ENCODE data around the gene TMPRSS5.
"Not testable (repeated sequence)": the region's sequence is repeated elsewhere in the genome, so short reads cannot be mapped to it uniquely, and the experiment has no call there.

TMPRSS5 gene

DNA sequence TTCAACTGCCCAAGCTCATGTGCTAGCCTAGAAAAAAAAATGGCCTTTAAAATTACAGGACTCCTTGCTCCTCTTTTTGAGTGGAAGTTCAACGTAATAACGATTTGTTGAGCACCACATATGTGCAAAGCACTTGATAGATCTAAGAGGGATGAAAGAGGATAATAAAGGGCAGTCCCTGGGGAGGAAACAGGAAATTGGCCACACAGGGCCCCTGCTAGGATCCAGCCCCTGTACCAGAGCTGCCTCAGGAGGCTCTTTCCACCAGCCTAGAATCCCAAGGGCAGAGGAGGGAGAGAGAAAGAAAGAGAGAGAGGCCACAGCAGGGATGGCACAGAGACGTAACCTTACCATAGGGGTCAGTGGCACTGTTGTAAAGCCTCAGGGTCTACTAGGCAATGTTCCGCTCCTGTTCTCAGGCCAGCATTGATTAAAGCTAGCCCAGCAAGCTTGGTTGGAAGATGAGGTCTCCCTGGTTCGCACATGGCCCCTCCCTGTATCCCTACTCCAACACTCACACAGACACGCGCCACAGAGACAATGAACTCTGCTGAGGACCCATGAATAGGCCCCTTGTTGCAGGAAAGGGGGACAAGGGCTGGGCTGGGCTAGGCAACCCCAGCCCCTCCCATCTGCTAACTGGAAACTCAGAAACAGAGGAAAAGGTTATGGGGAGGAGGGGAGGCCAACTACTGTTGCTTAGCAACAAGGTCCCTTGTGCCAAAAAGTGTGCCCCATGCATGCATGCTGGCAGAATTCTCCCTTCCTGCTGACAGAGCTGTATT lies at the start of gene TMPRSS5:
TSS of gene TMPRSS5 (minus strand) at position 438 of the 785 bp plus-strand sequence. CDS start at position 354, 84 bp downstream.
- no peak for DNase-seq

DNA sequence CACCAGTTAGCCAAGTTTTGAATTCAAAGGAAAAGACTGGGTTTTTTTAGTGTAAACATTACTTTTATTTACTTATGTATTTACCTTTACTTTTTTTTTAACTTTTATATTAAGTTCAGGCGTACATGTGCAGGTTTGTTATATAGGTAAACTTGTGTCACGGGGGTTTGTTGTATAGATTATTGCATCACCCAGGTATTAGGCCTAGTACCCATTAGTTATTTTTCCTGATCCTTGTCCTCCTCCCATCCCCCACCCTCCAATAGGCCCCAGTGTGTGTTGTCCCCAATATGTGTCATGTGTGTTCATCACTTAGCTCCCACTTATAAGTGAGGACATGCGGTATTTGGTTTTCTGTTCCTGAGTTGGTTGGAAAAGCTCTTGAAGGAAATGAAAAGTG lies 46.8 kb upstream of the TMPRSS5 start:
- DNase-seq: no peak

DNA sequence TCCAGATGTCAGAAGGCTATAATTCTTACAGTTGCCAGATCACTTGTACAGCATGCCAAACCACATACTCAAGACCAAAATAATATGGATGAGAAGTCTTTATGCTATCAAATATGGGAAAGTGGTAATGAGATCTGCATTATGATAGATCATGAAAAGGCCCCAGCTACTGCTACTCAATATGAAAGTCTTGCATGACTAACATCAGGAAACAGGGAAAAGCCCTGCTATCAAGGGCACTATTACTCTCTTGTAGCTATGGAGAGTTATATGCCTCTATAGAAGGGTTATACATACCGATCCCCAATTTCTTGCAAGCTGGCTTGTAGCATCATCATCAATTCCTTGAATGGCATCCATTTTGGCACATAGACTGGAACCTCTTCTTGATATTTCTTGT lies 30.2 kb upstream of the TMPRSS5 start:
- DNase-seq: no peak

DNA sequence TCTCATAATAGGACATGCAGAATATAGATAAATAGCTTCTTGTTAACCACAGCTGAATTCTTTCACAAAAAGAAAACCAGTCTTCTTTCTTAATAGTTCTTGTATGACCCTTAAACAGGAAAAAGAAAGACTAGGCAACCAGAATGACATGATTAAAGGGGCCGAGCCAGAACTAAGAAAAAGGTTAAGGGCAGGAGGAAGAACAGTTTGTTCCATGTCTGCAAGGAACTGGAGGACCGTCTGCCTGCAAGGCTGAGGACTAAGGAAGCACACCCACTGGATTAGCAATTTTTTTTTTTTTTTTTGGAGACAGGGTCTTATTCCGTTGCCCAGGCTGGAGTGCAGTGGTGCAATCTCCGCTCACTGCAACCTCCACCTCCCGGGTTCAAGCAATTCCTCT lies 26.0 kb upstream of the TMPRSS5 start:
- no peak for DNase-seq

DNA sequence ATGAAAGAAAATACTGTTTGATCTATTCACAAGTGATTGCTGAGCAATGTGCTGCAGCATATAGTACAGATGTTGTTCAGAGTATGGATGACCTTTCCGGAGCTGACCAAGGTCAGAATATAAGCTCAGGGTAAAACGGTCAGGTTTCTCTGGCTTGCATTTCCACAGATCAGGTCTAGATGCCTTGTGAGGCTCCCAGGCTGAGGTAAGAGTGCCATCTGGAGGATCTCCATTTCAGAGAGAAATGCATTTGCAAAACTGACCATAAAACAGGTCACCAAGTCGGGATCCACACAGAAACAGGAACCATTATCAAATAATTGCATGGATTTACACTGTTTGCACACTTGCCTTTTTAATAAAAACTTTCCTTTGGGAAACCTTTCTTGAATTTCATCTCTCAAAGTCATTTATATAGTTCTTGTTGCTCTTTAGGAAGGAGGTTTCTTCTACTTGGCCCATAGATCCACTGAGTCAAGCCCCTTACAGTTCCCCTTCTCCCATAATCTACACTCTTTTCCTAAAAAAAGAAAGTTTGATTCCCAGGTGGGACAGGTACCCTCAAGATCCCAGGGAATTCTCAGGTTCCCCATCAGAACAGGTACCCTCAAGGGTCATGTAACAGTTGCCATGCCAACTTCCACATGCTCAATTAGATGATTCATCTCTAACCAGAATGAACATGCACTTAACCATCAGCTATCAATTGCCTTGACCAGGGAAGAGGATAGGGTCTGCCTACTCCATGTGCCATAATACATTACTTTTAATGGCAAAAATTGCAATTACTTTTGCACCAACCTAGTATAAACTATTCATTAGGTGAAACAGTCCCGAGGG lies 25.0 kb upstream of the TMPRSS5 start:
- DNase-seq: no peak

DNA sequence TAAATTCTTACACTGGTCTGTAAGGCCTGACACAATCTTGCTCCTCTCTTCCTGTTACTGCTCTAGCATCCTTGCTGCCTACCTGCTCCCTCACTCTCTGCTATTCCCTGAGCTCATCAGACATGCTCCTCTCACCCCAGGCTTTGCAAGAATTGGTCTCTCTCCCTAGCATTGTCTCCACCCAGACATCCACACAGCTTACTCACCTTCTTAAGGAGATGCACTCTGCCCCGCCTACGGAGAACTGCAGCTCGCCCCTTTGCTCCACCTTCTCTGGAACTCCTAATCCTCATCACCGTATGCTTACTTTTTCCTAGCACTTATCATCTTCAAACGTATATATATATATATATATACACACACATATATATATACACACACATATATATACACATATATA lies 23.3 kb upstream of the TMPRSS5 start:
- no peak for DNase-seq

DNA sequence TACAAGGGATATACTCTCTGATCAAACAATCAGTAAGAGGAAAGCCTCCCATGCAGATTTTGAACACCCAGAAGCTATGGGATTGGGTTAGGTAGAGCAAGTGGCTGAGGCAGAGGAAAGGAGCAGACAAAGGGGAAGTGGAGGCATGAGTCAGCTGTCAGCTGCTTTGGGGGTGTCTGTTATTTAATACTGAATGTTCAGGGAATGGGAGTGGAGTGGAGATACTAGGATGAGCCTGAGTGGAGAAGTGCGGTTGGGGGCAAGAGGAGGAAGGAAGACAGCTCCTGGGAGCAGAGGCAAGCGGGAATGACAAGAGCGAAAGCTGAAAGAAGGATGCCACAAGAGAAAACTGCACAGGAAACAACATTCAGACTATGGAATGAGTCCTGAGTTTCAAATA lies 22.7 kb upstream of the TMPRSS5 start:
- no peak for DNase-seq

DNA sequence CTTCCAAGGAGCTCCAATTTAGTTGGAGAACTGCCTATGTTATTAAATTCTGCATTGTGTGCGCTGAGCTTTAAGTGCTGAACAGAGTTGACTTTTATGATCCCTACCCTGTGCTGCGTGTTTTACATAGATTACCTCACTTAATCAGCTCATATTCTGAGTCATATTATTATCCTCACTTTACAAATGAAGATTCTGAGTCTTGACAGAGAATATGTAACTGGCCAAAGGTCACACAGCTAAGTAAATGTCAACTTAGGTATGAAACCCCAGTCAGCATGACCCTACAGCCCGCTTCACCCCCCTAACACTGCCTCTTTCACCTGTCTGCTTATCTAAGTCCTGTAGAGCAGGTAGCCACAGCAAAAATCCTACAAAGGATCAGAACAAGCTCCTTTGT lies 19.8 kb upstream of the TMPRSS5 start:
- no peak for DNase-seq

DNA sequence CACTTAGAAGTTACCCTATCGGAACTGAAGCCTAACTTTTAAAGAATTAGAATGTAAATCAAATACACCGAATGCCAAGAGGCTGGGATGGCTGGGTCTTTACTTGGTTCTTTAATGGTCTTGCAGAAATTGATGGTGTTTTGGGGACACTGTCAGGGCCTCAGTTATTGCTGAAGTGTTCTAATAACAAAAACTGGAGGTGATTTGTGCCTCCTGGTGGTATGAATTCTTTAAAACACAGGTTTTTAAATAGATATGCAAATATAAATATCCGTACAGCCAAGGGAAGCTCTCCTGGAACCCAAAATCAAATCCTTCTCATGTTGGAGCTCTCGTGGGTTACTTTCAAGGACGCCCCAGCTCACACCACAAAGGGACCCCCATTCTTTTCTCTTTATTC lies 19.3 kb upstream of the TMPRSS5 start:
- no peak for DNase-seq

DNA sequence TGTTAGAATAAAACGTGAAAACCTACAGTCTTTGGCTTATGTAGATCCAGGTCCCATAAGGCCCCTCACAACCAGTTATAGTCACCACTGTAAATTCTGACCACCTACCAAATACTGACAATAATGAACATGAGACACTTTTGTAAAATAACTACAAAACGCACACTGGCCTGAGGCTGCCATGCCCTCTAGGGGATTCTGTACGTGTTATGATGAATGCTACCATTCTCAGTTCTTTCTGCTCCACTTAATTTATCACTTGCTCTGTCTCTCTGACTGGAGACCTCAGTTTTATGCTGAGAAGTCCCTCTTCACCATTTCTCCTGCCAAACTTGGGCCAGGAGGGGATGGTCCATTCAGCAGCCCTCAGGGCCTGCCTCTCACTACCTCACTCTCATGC lies 18.7 kb upstream of the TMPRSS5 start:
- DNase-seq: no peak

DNA sequence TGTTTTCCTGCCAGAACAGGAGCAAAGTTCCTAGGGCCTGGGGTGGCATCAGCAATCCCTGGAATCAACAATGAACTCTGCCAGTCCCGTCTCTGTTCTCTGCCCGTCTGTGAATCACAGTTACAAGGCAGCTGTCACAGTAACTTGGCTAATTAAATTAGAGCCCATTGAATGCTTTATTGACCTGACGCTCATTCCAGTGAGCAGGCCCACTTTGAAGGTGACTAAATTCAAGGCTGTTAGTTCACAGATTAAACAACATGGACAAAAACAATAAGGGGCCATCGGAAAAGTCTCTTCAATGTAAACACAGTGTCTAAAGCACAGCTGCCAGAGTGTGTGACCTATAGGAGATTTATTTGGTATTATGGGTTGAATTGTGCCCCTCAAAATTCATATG lies 17.7 kb upstream of the TMPRSS5 start:
- no peak for DNase-seq

DNA sequence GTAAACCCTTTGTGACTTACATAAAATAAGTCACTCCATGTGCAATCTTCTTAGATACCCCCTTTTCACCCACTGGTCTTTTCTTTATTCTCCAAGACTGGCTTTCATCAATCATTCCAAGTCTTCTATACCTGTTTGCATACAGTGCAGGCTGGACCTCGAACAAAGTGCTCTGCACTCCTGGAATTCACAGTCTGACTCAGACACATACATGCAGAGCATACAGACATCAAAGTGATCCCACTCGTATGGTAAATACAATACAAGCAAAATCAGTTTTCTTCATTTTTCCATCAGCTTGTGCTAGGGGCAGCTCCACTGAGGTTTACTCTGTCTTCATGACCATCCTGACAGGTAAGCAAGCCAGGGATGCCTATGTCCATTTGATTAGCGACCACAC lies 16.8 kb upstream of the TMPRSS5 start:
- DNase-seq: no peak

DNA sequence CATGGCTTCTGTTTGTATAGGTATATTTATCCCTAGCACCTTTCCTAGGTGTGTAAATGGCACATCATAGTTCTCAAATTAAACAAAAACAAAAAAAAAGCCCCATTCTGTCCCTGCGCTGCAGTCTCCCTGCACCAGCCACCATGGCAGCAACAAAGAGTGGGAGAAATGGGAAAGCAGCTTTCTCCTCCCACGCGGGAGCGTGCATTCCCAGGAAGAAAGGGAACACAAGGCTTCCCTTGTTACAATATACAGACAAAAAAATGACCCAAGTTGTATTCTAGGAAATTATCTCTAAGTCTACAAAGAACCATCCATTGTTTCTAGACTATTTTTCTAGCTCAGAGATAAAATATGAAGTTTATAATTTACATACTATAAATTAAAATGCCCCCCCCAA lies 16.1 kb upstream of the TMPRSS5 start:
- DNase-seq: no peak

DNA sequence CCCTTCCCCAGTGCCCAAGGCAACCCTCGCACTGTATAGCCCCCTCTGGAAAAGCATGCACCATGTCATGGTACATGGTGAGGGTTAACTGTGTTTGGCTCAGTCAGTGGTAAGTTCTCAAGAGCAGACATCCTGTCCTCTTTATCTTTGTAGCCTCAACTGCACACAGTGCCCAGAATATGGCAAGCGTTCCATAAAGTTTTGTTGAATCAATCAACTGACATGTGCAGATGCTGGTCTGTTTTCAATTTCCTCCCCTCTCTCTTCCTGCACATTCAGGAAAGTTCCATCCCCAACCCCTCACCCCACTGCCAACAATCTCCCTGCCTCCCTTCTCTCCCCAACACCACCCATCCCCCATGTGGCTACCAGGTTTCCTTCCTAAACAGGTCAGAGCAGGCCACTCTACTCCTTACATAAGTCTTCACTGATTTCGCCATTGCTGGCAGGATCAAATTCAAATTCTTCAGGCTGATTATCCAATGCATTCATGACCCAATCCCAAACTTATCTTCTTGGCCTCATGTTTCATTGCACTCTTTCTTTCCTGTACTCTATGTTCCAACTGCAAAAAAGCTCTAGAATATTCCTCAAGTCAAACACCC lies 15.5 kb upstream of the TMPRSS5 start:
- no peak for DNase-seq

DNA sequence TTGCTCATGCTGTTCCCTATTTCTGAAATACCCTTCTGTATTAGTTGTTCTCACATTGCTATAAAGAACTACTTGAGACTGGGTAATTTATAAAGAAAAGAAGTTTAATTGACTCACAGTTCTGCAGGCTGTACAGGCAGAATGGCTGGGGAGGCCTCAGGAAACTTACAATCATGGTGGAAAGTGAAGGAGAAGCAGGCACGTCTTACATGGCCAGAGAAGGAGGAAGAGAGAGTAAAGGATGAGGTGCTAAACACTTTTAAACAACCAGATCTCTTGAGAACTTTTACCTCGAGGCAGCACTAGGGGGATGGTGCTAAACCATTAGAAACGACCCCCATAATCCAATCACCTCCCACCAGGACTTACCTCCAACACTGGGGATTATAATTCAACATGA lies 14.4 kb upstream of the TMPRSS5 start:
- DNase-seq: not testable (repeated sequence)

DNA sequence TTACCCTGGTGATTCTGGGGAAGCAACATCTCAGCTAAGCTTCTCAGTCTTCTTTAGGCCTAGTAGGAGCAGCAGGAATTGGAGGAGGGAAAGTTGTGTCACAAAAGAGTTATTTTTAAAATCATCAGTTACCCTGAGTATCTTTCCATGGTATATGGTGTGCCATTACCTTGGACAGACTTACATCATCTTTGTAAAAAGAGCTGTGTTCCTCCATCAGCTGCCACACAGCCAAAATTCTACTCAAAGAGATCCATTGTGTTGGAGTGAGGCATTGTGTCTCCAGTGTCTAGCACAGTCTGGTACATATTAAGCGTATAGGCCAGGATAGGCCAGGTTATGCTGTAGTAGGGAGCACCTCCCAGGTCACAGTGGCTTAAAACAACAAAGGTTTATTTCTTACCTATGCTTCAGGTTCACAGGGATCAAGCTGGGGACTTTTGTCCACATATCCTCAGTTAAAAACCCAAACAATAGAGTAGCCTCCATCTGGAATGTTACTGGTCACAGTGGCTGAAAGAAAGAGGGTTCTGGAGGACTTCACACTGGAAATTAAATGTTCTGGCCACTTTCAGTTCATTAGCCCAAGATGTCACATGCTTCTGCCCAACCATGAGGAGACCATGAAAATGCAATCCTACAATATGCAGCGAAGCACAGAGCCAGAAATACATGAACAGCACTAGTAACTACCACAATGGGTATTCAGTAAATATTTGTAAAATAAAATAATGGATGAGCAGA lies 9.9 kb upstream of the TMPRSS5 start:
- DNase-seq: no peak

DNA sequence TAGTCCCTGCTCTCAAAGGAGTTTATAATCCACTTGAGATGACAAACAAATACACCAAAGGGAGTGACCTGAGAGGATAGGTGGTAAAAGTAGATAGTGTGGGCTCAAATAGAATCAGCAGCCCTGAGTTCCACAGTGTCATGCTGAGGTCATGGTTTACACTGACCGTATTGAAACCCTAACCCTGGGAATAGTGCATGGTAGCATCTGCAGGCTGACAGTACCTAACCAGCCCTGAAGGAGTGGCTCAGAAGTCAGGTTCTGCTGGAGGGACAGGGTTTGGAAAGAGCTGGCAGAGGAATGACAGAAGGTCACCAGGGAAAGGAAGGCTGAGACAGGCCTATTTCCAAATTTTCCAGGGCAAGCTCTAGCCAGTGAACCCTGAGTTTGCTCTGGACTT lies 9.2 kb upstream of the TMPRSS5 start:
- DNase-seq: no peak

DNA sequence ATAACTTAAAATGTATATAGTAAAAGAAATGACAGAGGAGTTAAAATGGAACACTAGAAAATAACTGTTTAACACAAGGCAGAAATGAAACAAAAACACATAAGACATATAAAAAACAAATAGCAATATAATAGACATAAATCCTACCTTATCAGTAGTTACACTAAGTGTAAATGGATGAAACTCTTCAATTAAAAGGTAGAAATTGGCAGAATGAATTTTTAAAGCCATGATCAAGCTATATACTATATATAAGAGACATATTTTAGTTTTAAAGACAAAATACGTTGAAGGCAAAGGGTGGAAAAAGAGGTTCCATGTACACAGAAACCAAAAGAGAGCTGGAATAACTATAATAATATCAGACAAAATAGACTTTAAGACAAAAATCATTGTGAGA lies 4.9 kb upstream of the TMPRSS5 start:
- DNase-seq: no peak

DNA sequence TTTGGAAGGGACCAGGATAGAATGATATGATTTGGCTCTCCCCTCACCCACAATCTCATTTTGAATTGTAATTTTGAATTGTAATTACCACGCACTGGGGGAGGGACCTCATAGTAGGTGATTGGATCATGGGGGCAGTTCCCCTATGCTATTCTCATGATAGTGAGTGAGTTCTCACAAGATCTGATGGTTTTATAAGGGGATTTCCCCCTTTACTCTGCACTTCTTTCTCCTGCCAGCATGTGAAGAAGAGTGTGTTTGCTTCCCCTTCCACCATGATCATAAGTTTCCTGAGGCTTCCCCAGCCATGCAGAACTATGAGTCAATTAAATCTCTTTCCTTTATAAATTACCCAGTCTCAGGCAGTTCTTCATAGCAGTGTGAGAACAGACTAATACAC lies 2.6 kb downstream of the TMPRSS5 start:
- DNase-seq: not testable (repeated sequence)

DNA sequence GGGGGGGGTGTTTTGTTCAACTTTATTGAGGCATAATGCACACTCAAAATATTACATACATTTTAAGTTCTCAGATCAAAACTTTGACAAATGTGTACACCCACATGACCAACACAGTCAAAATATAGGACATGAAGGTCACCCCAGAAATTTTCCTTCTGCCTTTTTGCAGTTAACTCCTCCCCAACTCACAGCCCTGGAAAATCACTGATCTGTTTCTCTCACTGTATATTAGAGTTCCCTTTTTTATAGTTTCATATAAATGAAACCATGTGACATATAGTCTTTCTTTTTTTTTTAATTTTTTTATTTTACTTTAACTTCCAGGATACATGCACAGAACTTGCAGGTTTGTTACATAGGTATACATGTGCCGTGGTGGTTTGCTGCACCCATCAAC lies 4.6 kb downstream of the TMPRSS5 start:
- no peak for DNase-seq

DNA sequence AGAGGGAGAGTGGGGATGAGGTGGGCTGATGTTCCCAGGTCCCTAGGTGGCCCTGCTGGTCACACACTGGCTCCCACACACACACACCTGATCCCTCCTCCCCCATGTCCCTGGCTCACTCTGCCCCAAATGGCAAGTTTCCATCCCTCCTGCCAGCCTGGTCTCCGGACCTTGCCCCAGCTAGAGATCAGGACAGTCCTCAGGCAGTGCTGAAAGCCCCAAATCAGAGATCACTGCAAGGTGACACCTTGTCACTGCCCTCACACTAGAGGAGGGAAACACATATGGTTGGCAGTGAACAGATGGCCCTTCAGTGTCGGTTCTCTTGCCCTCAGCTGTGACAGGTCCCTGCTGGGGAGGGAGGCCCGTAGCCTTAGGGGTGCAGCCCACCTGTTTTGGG lies 7.6 kb downstream of the TMPRSS5 start:
- DNase-seq: no peak

DNA sequence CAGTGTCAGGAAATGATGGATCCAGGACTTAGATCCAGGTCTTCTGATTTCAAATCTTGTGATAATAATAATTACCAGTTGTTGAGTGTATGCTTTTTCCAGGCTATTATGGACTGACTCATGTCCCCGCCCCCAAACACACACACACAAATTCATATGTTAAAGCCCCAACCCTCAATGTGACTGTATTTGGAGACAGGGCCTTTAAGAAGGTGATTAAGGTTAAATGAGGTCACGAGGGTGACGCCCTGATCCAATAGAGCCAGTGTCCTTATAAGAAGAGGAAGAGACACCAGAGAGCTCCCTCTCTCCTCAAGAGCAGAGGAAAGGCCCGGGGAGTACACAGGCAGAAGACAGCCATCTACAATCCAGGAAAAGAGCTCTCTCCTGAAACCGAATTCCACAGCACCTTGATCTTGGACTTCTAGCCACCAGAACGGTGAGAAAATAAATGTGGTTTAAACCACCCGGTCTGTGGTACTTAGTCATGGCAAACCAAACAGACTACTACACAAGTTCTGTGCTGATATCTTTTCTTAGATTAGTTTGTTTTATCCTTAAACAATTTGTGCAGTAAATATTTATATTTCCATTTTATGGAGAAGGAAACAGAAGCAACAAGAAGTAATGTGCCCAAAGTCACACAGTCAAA lies 8.2 kb downstream of the TMPRSS5 start:
- no peak for DNase-seq

DNA sequence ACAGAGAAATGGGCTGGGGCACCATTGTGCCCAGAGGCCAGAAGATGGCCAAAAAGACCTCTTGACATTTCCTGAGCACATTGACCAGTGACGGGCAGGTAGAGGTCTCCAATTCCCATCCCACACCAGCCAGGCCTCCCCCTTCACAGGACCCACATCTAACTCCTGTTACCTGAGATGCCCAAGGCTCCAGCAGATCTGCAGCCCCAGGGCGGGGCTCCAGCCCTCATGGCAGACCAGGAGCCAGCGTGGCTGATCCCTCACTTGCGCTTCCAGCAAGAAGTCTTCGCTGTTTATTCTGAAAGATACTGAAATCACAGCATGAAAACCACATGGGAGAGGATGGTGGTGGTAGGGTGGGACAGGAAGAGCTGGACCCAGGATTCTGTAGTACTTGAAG lies 9.0 kb downstream of the TMPRSS5 start:
- DNase-seq: no peak

All from stimulated activated CD4-positive, alpha-beta T cell treated with anti-CD3 and anti-CD28 coated beads, Interleukin-12 subunit alpha, Interleukin-12 subunit beta, amount 100 ng/mL, for 4 hours (primary cell).